Adipose tissue (tissue), 3 donors: ENCODE measurements around the gene NUTM2B. TPM values are rescaled to one million over a fixed set of nuclear protein-coding genes. Genes with fewer than 3 reads are reported as not detected.
"Not testable (repeated sequence)": the region's sequence is repeated elsewhere in the genome, so short reads cannot be mapped to it uniquely, and the experiment has no call there.

Experiments used
- H3K27ac ChIP-seq: one replicate; pipeline ENCODE4 v1.5.1; 2013; ENCODE audit warnings: low read depth, low read length
- WGBS, 3 donors: extraction: QIAGEN DNeasy Blood & Tissue Kit; methylation state at CpG; one replicate each; pipeline ENCODE4 v1.1.7; 2013; 5-methylcytosine and 5-hydroxymethylcytosine counted together
- polyA plus RNA-seq, 3 donors: library from polyadenylated mRNA; stranded (reverse); fragments of 200-250 nt; gene quantifications; one replicate each; pipeline ENCODE4 v1.2.3, GENCODE V29; 2013
- donor health status: healthy with polysubstance abuse.
- donor health status: Bipolar disorder and iron deficiency.
- donor health status: healthy.

The NUTM2B gene, protein sequence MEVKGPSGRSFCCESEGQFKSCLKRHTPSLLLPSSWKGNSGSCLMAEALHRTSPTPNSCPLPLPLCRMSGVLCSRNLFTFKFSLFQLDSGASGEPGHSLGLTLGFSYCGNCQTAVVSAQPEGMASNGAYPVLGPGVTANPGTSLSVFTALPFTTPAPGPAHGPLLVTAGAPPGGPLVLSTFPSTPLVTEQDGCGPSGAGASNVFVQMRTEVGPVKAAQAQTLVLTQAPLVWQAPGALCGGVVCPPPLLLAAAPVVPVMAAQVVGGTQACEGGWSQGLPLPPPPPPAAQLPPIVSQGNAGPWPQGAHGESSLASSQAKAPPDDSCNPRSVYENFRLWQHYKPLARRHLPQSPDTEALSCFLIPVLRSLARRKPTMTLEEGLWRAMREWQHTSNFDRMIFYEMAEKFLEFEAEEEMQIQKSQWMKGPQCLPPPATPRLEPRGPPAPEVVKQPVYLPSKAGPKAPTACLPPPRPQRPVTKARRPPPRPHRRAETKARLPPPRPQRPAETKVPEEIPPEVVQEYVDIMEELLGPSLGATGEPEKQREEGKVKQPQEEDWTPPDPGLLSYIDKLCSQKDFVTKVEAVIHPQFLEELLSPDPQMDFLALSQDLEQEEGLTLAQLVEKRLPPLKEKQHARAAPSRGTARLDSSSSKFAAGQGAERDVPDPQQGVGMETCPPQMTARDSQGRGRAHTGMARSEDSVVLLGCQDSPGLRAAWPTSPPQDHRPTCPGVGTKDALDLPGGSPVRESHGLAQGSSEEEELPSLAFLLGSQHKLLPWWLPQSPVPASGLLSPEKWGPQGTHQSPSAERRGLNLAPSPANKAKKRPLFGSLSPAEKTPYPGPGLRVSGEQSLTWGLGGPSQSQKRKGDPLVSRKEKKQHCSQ
- polyA plus RNA-seq = under 1 TPM; 0.16 to 0.67 (median 0.39) TPM

DNA sequence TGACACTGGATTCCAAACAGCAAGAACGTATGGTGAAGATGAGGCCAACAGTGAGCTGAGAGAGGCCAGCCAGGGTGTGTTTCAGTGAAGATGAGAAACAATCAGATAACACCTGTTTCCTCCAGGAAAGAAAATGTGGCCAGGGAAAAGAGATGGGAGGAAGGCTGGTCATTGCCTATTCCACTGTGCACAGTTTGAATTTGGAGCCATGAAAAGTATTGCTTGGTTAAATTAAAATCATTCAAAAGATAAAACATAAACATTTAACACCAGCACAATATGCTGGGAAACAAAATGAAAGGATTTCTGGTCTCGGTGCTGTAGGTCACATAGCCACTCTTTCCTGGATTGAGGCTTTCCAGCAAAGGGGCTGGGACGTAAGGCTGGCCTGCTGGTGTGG, at the start of gene NUTM2B:
TSS of gene NUTM2B (plus strand) at position 301 of the 400 bp plus-strand sequence. CDS start 383 bp downstream, outside the sequence.
- 90% methylated on average over 1 of the region's 3 CpGs; no CpG with 5 or more reads in 2 of the 3 donors for WGBS, 3 donors
- H3K27ac ChIP-seq = not testable (repeated sequence)

DNA sequence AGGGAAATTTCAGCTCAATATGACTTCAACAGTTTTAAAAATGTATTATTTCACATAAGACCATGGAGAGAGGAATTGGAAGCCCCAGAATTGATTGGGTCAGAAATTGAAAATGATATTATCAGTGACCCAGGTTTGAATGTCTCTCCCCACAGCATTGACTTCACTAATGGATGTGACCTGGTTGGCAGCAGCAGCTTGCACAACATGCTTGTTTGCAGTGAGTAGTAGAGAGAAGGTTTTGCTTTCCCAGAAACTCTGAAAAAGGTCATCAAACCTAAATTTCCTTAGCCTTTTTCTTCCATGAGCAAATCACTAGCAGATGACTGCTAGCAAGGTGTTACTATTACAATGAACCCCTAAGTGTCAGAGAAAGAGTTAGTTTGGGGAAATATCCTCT, 39.7 kb upstream of the NUTM2B start:
- not testable (repeated sequence) for H3K27ac ChIP-seq

DNA sequence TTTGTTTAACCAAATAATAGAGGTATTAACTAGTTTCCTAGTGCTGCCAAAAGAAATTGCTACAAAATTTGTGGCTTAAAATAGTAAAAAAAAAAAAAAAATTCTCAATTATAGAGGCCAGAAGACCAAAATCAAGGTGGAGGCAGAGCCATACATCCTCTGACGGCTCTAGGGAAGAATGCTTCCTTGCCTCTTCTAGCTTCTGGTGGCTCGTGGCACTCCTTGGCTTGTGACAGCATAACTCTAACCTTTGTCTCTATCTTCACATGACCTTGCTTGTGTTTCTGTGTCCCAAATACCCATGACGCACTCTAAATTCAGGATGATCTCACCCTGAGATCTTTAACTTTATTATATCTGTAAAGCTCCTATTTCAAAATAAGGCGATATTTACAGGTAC, 38.3 kb upstream of the NUTM2B start:
- 65 to 93% (median 72%) methylated on average over 3 to 4 of the region's 4 CpGs for WGBS, 3 donors
- H3K27ac ChIP-seq = not testable (repeated sequence)

DNA sequence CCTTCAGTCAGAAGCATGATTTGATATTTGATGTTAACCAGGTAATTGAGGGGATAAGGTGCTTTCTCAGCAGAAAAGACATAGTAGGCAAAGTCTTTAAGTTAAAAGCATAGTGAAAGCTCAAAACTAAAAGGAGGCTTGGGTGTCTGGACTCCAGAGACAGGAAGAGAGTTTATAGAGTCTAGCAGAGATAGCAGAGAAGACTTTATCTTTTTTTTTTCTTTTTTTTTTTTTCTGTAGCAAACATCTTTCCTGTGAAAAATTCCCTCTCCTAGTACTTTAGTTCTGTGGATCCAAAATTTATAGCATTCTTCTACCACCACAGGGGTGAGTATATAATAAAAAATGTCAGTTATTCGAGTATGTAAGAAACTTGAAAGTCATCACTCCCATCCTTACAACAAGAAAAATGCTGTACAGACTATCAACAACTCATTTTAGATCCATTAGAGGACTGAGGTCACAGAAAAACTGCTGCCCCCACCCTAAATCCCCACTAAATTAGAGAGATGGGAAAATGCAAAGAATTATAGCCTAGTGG, 33.7 kb upstream of the NUTM2B start:
- 64 to 66% methylated on average over 1 of the region's 1 CpG; no CpG with 5 or more reads in 1 of the 3 donors for WGBS, 3 donors
- not testable (repeated sequence) for H3K27ac ChIP-seq

DNA sequence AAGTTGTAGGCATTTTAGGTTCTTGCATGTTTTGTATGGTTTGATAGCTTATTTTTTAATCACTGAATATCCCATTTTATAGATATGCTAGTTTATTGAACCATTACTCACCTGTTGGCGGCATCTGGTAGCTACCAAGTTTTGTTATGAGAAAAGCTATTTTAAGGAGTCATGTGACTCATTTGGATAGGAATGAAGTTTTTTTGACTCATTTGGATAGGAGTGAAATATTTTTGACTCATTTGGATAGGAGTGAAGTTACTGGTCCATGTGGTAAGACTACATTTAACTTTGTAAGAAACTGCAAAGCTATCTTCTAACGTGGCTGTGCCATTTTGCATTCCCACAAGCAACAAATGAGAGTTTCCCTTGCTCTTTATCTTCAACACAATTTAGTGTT, 28.1 kb upstream of the NUTM2B start:
- not testable (repeated sequence) for H3K27ac ChIP-seq
- 86% methylated on average over 2 of the region's 2 CpGs for WGBS, 3 donors

DNA sequence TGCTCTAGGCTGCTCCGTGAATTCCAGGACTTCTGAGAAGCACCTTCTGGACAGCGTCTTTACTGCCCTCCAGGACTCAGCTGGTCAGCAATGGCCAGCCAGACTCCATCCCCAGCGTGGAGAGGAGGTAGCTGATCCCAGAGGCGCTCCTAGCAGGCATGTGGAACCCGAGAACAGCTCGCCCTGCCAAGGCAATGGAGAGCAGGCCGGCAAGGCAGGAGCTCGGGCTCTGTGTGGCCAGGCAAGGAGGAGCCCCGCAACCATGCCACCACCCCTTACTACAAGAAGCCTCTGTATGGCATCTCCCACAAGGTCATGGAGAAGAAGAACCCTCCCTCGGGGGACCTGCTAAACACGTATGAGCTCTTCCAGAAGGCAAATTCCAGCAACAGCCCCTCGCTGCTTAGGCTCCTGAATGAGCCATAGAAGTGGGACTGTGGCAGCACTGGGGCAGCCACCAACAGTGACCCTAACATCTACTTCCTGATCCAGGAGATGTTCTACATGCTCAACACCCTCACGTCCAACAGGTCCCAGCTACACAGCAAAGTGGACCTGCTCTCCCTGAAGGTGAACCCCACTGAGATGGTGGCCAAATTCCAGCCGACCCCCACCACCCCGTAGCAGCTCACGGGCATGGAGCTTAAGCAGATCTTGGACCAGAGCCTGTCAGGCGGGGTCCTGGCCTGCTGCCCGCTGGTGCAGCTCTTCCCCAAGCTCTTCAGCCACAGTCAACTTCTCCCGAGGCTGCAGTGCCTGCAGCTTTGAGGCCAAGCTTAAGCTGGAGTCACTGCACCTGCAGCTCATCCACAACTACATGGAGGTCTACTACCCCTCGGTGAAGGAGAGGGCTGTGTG, 19.8 kb upstream of the NUTM2B start:
- not testable (repeated sequence) for H3K27ac ChIP-seq
- 88 to 93% (median 93%) methylated on average over 18 to 20 of the region's 20 CpGs for WGBS, 3 donors

DNA sequence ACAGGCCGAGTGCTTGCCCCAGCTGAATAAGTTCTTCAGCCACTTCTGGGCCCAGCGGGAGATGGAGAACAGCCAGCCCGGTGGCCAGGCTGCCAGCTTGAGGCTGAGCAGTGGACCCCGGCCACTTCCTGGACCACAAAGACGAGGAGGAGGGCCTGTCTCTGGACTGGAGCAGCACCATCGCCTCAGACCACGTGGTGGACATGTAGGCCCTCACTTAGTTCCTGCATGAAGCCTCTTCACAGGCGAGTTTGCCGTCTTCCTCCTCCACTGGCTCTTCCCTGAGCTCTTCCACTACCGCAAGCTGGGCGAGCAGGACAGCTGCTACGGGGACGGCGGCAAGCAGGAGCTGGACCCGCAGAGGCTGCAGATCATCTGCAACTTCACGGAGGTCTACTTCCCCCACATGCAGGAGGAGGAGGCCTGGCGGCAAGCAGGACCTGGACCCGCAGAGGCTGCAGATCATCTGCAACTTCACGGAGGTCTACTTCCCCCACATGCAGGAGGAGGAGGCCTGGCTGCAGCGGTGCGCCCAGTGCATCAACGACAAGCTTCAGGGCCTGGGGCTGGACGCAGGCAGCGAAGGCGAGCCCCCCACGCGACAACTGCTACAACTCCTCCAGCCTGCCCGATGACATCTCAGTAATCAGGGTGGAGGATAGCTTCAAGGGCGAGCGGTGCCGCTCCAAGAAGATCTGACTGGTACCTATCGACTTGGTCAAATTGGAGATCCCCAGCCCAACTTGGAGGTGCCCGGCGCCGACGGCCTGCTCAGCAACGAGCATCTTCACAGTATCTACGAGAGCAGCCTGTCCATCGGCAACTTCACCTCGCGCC, 18.9 kb upstream of the NUTM2B start:
- not testable (repeated sequence) for H3K27ac ChIP-seq
- WGBS, 3 donors = 89 to 97% (median 94%) methylated on average over 39 to 41 of the region's 41 CpGs

DNA sequence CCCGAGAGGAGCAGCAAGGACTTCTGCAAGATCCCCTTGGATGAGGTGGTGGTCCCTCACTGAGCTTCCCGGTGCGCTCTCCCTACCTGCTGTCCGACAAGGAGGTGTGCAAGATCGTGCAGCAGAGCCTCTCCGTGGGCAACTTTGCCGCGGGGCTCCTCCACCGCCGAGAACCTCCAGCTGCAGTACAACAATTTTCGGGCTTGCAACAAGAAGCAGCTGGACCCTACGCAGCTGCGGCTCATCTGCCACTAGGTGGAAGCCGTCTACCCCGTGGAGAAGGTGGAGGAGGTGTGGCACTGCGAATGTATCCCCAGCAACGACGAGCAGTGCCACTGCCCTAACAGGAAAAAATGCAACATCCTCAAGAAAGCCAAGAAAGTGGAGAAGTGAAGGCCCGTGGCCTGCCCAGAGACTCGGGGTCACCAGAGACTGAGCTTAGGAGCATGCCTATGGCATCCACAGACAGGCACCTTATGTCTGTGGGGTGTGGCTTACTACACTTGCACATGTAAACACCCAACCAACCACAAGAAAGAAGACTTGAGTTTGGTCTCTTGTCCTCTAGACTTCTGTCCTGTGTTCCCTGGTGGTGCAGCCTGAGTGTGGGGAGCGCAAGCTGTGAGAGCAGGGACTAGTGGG, 17.9 kb upstream of the NUTM2B start:
- 77 to 84% (median 83%) methylated on average over 19 to 21 of the region's 21 CpGs for WGBS, 3 donors
- H3K27ac ChIP-seq = not testable (repeated sequence)

DNA sequence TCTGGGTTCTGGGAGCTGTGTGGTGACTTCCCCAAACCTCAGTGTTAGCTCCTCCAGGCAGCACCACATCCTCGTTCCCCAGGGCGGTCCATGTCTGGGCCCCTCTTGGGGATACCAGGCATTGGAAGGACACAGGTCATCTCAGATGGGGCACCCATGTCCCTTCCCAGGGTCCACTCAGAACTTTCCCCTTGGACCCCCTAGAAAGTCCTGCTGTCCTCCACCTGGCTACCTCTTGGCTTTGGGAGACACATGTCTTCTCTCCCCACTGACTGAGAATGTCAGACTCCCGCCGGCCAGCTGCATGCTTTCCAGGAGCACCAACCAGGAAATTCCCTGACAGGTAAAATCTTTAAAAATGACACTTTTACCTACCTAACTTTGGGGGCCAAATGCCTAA, 16.4 kb upstream of the NUTM2B start:
- not testable (repeated sequence) for H3K27ac ChIP-seq
- WGBS, 3 donors = 71 to 97% (median 87%) methylated on average over 4 of the region's 4 CpGs

DNA sequence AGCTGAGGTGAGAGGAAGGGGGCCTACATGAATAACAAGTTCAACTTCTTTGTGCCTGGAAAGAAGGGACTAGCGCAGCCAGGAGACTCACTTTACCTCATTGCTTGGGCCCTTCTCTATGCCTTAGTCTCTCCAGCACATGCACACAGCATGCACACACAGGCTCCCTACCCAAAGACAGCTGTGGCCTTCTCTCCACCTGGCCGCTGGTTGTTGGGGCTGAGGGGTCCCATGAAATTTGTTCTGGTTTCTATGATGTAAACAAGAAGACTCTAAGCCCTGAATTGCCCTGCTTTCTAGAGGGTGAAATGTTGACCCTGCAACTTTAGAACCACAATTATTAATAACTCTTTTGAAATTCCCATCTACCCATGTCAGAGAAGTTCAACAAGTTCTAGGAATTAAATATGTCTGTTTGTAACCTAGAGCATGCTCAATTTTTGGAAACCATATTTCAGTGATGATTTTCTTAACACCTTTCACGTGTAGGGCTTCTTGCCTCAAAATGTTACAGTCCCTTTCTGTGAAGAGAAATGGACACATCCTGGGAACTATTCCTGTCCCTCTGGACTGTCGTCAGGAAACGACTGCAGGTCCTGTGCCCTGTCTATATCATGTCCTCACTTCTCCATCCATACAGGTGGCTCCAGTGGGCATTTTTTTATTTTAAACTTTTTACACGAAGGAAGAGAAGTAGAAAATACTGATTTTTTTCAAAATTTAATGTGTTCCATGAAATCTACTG, 15.4 kb upstream of the NUTM2B start:
- not testable (repeated sequence) for H3K27ac ChIP-seq
- WGBS, 3 donors = 85 to 91% (median 89%) methylated on average over 6 of the region's 6 CpGs

DNA sequence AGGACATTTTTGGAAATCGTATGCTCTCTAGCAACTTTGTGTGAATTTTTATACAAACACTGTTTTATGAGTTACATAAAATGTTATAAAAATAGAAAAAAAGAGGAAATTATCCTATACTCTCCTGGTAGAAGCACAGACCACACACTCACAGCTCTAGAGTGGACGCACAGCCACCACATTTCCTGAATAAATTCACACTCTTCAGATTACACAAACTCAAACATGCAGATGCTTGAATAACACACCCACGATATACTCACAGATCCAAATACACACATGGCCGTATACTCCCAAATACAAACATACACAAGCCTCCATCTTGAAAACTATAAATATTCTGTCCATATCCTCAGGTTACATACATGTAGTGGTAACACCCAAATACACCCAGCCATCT, 14.2 kb upstream of the NUTM2B start:
- not testable (repeated sequence) for H3K27ac ChIP-seq
- 56 to 93% (median 74%) methylated on average over 4 of the region's 4 CpGs for WGBS, 3 donors

DNA sequence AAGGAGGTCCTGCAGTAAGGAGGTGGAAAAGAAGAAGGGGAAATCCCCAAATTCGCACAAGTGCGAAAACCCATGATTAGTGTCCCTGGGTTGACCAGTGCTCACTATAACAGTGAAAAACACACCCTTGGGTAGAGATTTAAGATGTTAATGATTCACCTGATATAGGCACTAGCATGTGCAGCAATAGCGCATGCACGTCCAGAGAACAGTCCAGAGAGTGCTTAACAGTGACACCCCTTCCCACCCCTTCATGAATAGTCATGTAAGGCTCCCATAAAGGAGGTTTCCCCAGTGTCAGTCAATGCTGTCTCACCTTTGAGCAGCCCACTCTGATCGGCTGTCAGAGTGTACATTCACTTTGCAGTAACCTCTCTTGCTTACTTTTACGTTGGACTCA, 6.4 kb upstream of the NUTM2B start:
- 85 to 100% (median 93%) methylated on average over 2 of the region's 6 CpGs for WGBS, 3 donors
- H3K27ac ChIP-seq = not testable (repeated sequence)

DNA sequence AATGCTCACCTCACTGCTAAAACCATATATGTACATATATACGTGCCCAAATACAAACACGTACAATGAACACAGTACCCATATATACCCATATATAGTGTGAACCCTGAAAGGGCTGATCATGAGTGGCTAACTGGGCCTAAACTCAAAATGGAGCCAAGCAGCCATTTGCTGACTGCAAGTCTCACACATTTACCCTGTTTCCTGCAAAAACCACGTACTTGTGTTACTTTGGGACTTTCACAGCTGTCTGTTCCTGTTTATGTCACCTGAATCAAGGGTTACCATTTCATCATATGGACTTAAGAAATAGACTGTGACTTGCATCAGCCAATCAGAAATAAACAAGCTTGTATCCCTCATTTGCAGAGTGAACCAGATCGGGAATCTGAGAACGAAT, 5.9 kb upstream of the NUTM2B start:
- H3K27ac ChIP-seq = not testable (repeated sequence)
- 30 to 90% (median 40%) methylated on average over 1 of the region's 5 CpGs for WGBS, 3 donors

DNA sequence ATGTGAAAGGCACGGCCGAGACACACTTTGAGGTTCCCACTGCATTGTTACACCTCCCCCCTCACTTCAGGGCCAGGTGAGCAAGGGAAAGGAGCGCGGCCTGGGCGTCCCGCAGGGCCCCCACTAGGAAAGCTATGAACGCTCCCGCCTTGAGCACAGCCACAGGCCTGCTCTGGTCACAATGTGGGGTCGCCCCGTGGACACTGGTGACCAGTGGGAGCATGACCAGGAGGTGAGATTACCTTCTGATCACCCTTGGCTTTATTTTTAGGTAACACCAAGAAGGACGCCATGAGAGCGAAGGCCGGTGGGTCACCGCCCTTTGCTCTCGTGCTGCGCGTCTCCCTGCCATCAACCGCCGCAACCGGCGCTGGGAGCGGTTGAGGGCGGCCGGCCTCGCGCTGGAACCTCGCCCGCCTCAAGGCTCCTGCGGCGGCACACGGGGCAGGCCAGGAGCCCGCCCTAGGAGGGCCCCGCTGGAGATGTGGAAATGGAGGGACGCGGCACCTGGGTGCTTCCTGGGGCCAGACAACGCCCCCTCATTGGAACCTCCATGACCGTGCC, 2.6 kb upstream of the NUTM2B start:
- 88 to 98% (median 92%) methylated on average over 19 to 34 of the region's 37 CpGs for WGBS, 3 donors
- H3K27ac ChIP-seq = not testable (repeated sequence)

DNA sequence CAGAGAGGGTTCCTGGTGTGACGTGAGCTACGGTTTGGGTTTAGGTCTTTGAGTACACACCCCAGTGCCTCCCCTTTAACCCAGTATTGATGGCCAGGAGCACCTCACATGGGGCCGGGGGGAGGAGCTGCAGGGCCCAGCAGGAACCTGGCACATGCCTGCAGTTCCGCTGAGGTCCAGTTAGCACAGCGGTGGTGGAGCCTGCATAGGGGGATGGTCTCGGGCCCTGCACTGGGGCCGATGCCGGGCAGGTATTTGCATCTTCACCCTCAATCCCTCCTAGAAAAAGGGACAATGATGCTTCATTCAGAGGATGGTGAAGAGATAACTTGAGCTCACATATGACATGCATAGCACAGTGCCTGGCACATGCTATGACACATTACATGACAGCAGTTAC, 4.0 kb downstream of the NUTM2B start:
- WGBS, 3 donors = 97% methylated on average over 8 of the region's 8 CpGs; no CpG with 5 or more reads in 2 of the 3 donors
- H3K27ac ChIP-seq = not testable (repeated sequence)

DNA sequence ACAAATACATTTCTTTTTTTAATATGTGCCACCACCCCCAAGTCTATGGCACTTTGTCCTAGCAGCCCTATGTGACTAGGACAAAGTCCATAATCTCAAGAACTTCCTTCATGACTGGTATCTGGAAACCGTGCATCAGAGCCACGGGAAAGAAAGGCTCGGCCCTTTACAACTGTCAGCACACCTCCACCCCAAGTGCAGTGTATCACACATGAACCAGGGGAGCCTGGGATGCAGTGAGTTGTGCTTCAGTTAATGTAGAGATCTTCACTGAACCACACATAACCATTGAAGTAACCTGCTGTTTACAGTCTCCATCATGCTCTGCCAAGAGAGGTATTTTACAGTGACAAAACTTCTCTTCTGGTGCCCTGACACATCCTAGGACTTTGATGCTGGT, 11.9 kb downstream of the NUTM2B start:
- 81 to 91% methylated on average over 2 of the region's 3 CpGs; no CpG with 5 or more reads in 1 of the 3 donors for WGBS, 3 donors
- not testable (repeated sequence) for H3K27ac ChIP-seq
